ENCODE data around the gene ID2. TPM values are rescaled to one million over a fixed set of nuclear protein-coding genes. Genes with fewer than 3 reads are reported as not detected.

ID2 gene
- polyA plus RNA-seq, 2 of the 4 experiments (the other 2 are of a cell fraction): 177 to 181 TPM

DNA sequence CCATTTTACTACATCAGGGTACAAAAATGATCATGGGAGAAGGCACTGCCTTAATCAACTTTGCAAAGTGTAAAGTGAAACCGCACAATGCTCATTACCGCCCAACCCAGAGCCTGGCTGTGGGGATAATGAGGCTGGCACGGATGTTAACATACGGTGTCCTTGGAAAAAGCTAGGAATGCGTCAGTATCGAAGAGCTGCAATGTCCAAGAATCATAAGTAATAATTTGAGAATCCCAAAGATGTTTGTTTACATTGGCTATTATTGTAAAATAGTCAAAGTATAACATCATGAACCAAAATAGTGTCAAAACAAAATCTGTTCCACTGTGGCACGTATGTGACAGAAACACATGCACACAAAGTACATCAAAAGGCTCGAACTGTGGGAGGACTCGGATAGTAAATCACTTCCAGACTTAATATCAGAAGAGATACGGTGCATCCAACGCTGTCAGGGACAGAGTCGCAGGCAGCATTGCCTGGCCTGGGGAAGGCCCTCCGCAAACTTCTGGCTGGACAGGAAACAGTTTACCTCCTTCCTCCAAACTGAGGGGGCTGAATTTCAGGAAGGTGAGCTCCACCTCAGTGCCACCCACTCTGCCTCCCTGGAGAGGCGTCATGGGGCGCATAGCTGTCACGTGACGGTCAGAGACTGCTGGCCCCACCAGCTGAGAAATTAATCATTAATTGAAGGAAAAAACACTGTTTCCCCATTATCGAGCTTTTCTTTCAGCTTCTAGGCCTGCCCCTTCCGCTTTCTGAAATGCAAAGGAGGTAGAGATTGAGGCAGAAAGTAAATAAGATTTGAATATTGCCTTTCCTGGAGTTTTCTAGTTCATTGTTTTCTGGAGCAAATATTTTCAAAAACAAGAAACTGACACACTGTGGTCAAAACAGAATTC, 1.8 kb upstream of the ID2 start (continued):
- TF ChIP-seq, protein P1, sequence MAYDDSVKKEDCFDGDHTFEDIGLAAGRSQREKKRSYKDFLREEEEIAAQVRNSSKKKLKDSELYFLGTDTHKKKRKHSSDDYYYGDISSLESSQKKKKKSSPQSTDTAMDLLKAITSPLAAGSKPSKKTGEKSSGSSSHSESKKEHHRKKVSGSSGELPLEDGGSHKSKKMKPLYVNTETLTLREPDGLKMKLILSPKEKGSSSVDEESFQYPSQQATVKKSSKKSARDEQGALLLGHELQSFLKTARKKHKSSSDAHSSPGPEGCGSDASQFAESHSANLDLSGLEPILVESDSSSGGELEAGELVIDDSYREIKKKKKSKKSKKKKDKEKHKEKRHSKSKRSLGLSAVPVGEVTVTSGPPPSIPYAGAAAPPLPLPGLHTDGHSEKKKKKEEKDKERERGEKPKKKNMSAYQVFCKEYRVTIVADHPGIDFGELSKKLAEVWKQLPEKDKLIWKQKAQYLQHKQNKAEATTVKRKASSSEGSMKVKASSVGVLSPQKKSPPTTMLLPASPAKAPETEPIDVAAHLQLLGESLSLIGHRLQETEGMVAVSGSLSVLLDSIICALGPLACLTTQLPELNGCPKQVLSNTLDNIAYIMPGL (CRISPR knock-in tag; IDR thresholded peaks at IDR 0.05; ENCODE audit: borderline replicate concordance): no peak
- TF ChIP-seq, protein P2, sequence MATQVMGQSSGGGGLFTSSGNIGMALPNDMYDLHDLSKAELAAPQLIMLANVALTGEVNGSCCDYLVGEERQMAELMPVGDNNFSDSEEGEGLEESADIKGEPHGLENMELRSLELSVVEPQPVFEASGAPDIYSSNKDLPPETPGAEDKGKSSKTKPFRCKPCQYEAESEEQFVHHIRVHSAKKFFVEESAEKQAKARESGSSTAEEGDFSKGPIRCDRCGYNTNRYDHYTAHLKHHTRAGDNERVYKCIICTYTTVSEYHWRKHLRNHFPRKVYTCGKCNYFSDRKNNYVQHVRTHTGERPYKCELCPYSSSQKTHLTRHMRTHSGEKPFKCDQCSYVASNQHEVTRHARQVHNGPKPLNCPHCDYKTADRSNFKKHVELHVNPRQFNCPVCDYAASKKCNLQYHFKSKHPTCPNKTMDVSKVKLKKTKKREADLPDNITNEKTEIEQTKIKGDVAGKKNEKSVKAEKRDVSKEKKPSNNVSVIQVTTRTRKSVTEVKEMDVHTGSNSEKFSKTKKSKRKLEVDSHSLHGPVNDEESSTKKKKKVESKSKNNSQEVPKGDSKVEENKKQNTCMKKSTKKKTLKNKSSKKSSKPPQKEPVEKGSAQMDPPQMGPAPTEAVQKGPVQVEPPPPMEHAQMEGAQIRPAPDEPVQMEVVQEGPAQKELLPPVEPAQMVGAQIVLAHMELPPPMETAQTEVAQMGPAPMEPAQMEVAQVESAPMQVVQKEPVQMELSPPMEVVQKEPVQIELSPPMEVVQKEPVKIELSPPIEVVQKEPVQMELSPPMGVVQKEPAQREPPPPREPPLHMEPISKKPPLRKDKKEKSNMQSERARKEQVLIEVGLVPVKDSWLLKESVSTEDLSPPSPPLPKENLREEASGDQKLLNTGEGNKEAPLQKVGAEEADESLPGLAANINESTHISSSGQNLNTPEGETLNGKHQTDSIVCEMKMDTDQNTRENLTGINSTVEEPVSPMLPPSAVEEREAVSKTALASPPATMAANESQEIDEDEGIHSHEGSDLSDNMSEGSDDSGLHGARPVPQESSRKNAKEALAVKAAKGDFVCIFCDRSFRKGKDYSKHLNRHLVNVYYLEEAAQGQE (IDR thresholded peaks at IDR 0.05): no peak
- TF ChIP-seq HEYL (CRISPR knock-in tag; IDR thresholded peaks at IDR 0.05) (0 out of 2 replicates have a peak, but pooled peaks have one; percentile 59), FOSL2 (IDR thresholded peaks at IDR 0.05) (no peak), FOSL2 (CRISPR knock-in tag; IDR thresholded peaks at IDR 0.05) (peak; percentile 54; the same call in 1 of the 2 replicates), EP300 (IDR thresholded peaks at IDR 0.05) (peak; percentile 58 to 63; a peak in 3 of 5 replicates), TFCP2L1 (CRISPR knock-in tag; IDR thresholded peaks at IDR 0.05) (0 out of 2 replicates have a peak, but pooled peaks have one; percentile 70), CHD4 (IDR thresholded peaks at IDR 0.05; ENCODE audit: borderline replicate concordance) (no peak)
- TF ChIP-seq, protein P3, sequence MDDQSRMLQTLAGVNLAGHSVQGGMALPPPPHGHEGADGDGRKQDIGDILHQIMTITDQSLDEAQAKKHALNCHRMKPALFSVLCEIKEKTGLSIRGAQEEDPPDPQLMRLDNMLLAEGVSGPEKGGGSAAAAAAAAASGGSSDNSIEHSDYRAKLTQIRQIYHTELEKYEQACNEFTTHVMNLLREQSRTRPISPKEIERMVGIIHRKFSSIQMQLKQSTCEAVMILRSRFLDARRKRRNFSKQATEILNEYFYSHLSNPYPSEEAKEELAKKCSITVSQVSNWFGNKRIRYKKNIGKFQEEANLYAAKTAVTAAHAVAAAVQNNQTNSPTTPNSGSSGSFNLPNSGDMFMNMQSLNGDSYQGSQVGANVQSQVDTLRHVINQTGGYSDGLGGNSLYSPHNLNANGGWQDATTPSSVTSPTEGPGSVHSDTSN (IDR thresholded peaks at IDR 0.05): peak; percentile 48; the same call in 1 of the 2 replicates

DNA sequence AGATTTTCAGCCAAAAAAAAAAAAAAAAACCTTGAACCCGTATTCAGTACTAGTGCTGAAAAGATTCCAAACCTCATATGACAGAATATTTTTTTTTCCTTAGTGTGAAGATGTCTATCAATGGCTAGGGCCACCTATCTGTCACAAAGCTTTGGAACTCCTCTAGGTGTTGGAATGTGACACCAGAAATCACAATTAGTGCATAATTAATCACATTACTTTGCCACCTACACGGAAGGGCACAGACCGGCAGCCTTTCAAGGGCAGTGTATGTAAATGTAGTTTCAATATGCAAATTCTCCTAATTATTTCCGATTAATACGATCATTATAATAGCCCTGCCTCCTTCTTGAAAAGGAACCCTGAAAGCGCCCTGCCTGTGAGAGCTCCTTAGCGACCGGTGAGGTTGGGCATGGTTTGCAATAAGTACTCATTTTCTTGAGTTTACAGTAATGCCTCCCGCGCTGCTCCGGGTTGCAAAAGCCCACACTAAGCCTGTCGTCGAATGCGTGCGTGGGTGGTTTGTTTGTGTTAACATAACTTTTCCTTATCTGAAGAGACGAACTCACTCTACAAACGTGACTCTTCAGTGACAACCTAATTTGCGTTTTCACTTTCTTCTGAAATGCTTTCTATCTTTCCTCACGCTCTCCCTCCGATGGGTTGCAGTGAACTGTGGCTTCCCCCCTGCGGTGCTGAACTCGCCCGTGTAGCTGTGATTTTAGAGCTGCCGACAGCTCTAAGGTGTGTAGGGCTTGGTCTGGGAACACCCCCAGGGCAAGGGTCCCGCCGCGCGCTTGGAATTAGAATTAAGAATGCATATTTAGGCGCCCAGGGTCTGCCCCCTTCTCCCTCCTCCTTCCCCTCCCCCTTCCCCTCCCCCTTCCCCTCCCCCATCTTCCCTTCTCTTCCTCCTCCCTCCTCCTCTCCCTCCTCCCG, 765 bp upstream of the ID2 start:
- peak; percentile 3 to 6; a peak in 3 of 6 replicates for ATAC-seq
- WGBS (ENCODE audit: missing lambda C conversion rate): 2% methylated on average over 29 of the region's 30 CpGs
- Histone ChIP-seq H3K27ac (peak overlapping the region; percentile 97 to 99), H3K4me3 (peak overlapping the region; percentile 68), H3K4me1 (peaks cover 15% of the 10 kb centered on the region), H3K4me2 (peak overlapping the region; percentile 86), H3K9me3 (no peaks in the 10 kb centered on the region)
- peak in 1 of 2 experiments; percentile 80 for DNase-seq (ENCODE audit: low read depth in 1 of 2, low spot score in 1 of 2)
- CTCF ChIA-PET: interaction anchor here (0.6 to 4.4 kb wide), 18 partner anchors 9 to 1584 kb away, joined by 3 to 22 read pairs (median 5); no protein-coding TSS in a partner anchor
- FAIRE-seq: no peak
- POLR2A ChIA-PET: interaction anchor here (0.6 to 3.3 kb wide), 54 partner anchors 10 to 1584 kb away, joined by 3 to 40 read pairs (median 4); no protein-coding TSS in a partner anchor
- TF ChIP-seq BHLHE40 (IDR thresholded peaks at IDR 0.05; ENCODE audit: low read depth, low read length): peak; percentile 74
- TF ChIP-seq EHMT2 (IDR thresholded peaks at IDR 0.05; ENCODE audit: low read depth): no peak
- no peak for TF ChIP-seq MAFK (IDR thresholded peaks at IDR 0.05; ENCODE audit: partially characterized antibody)
- peak; percentile 38 to 49; a peak in 3 of 4 replicates for TF ChIP-seq CEBPB (IDR thresholded peaks at IDR 0.05)
- TF ChIP-seq, protein P4, sequence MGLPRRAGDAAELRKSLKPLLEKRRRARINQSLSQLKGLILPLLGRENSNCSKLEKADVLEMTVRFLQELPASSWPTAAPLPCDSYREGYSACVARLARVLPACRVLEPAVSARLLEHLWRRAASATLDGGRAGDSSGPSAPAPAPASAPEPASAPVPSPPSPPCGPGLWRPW (IDR thresholded peaks at IDR 0.05): no peak
- no peak for TF ChIP-seq CBX2 (IDR thresholded peaks at IDR 0.05; ENCODE audit: borderline replicate concordance, low read depth)
- no peak for TF ChIP-seq HDAC2 (IDR thresholded peaks at IDR 0.05)
- no peak for TF ChIP-seq NFE2L2 (conservative IDR thresholded peaks at IDR 0.05; ENCODE audit: low read length)
- TF ChIP-seq ZSCAN20 (CRISPR knock-in tag; IDR thresholded peaks at IDR 0.05): no peak
- TF ChIP-seq, protein P5, sequence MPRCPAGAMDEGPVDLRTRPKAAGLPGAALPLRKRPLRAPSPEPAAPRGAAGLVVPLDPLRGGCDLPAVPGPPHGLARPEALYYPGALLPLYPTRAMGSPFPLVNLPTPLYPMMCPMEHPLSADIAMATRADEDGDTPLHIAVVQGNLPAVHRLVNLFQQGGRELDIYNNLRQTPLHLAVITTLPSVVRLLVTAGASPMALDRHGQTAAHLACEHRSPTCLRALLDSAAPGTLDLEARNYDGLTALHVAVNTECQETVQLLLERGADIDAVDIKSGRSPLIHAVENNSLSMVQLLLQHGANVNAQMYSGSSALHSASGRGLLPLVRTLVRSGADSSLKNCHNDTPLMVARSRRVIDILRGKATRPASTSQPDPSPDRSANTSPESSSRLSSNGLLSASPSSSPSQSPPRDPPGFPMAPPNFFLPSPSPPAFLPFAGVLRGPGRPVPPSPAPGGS (IDR thresholded peaks at IDR 0.05): no peak
- TF ChIP-seq FOSB (CRISPR knock-in tag; IDR thresholded peaks at IDR 0.05): no peak
- TF ChIP-seq SREBF2 (IDR thresholded peaks at IDR 0.05): no peak
- TF ChIP-seq POLR2A (IDR thresholded peaks at IDR 0.05; ENCODE audit: low read length): peak; percentile 23; the same call in 1 of the 2 replicates
- peak; percentile 33 for TF ChIP-seq CHD2 (IDR thresholded peaks at IDR 0.05; ENCODE audit: low read length, partially characterized antibody)
- TF ChIP-seq KDM5A (IDR thresholded peaks at IDR 0.05): no peak
- TF ChIP-seq FOXS1 (CRISPR knock-in tag; IDR thresholded peaks at IDR 0.05): no peak
- TF ChIP-seq, protein P6, sequence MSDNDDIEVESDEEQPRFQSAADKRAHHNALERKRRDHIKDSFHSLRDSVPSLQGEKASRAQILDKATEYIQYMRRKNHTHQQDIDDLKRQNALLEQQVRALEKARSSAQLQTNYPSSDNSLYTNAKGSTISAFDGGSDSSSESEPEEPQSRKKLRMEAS (IDR thresholded peaks at IDR 0.05): peak; percentile 56

Measured in A549 (cell line).